NCI-H1105 (cell line): Measurements from ENCODE around the gene PPP1R3C.

ENCODE experiments used
- DNase-seq: peaks from one replicate; lab custom pipeline; 2025; lab: John Stamatoyannopoulos, UW

The PPP1R3C gene

GRCh38 chr10:91601212-91601611 is 31.7 kb downstream of the PPP1R3C start:
- no peak for DNase-seq

DNA sequence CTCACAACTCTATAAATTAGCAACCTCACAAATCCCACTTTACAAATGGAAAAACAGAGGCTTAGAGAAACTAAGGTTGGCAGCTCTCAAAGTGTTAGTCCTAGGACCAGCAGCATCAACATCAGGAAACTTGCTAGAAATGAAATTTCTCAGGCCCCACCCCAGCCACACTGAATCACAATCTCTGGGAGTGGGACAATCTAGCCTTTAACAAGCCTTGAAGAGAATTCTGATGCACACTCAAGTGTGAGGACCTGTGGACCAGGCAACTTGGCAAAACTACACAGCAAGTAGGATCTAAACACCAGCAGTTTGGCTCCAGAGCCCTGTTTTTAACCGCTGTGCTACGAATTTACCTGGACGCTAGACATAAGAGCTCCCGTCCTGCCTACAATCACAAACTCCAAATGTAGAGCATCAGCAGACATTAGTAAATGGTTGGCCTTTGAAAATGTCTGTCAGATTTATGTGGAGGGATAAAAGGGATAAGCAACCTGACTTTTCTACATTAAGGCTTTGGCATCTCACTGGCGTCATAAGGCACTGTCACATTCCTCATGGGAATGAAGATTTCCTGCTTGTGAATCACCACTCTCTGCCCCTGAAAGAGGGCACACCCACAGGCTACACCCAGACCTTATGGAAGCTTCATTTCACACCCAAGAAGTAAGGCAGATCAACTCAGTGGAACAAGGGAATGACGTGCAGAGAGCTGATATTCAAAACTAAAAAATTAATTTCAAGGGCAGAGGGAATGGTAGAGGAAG is 34.5 kb downstream of the PPP1R3C start:
- DNase-seq, result no peak

- DNase-seq, result peak; percentile 61
These were observed 35.5 kb downstream of the PPP1R3C start for GRCh38 chr10:91597197-91597881.

DNA sequence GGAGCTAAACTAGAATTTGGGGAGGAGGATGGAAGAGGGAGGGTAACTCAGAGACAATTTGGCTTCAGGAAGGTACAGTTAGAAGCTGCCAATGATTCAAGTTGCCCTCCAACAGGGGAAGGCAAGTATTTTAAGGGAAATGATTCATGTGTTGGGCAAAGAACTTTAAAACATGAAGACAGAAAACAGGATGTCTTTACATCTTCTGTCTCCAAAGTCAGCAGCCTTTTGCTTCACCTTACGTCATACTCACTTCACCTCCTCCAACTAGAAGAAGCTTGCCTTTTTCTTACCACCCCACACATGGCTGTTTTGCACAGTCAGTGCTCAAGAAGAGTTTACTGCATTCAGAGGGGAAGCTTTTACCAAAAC is 36.1 kb downstream of the PPP1R3C start:
- no peak for DNase-seq

DNA sequence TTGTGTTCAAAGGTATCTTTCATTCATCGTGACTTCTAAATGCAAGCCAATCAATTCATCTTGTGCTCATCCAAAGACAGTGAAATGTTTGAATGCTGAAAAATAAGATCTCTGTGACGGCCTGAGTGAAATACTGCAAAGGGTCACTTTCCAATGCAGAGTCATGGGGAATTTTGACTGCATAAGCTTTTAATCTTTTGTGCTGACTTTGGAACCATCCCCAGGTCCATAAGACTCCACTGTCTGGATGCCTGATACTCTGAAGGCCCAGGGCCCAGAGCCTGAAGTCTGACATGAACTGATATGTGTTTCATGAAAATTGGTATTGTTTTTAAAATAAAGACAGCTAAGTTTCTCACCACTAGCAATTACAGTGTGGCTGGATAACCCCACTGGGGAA is 39.0 kb downstream of the PPP1R3C start:
- no peak for DNase-seq

GRCh38 chr10:91593366-91593765 is 39.5 kb downstream of the PPP1R3C start:
- no peak for DNase-seq

DNA sequence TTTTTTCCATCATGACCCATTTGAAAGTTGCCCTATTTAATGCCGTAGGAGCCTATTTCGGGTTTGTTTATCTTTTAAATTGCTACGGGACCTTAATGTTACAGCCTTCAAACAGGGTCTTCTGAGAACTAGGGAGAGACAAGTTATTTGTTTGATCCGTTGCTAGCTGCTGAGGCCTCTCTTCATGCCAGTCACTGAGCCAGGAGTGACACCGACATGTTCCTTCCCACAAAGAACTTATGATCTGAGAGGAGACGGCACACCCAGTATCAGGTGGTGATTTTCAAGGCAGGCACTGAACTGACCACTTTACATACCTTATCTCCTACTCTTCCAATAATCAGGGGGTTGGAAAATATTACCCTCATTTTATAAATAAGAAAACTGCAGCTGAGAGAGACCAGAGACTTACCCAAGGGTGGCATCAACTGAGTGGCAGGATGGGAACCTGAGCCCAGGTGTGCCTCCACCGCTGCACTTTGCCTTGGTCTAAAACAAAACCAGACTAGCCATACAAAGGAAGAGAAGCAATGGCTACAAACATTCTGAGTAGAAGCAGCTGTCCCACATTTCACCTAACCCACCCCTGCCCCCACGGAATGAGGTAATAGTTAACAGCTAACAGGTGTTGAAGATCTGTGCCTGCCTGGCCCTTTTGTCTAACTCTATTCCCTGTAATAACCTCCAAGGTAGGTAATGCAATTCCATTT is 40.5 kb downstream of the PPP1R3C start:
- DNase-seq, result peak; percentile 34

- DNase-seq, result no peak
These were observed 41.1 kb downstream of the PPP1R3C start for GRCh38 chr10:91591797-91592174.

DNA sequence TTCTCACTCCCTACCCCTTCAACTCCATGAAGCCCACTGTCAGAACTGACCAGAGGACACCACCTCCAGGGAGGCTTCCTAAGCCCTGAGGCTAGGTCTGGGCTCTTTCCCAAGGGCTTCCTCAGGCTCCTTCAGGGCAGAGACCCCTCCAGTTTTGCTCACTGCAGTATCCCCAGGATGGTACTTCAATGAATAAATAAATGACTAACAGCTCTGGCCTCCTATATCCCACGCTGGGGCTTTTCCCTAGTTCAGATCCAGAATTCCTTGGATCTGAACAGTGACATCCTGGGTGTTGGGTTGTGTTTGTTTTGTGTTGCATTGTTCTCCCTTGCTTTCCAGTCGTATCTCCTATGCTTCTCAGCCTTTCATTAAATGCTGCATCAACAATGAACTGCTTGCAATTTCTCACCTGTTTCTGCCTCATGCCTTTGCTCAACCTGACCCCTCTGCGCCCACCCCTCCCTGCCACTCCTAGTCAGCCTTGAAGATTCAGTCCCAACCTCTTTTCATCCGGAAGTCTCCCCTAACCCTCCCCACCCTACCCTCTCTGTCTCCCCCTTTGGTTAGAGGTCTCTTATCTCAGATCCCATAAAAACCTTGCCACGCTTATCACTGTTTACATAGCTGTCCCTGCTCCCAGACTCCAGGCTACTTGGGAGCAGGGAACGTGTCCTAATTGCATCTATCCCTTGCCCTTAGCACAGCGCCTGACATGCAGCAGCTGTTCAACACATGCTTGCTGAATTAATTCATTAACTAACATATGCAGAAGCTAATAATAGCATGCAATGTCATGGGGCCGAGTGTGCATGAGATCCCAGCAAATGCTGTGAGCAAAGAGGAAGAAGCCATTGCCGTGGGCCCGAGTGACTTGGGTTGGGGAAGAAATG is 41.7 kb downstream of the PPP1R3C start:
- DNase-seq, result peak; percentile 23

DNA sequence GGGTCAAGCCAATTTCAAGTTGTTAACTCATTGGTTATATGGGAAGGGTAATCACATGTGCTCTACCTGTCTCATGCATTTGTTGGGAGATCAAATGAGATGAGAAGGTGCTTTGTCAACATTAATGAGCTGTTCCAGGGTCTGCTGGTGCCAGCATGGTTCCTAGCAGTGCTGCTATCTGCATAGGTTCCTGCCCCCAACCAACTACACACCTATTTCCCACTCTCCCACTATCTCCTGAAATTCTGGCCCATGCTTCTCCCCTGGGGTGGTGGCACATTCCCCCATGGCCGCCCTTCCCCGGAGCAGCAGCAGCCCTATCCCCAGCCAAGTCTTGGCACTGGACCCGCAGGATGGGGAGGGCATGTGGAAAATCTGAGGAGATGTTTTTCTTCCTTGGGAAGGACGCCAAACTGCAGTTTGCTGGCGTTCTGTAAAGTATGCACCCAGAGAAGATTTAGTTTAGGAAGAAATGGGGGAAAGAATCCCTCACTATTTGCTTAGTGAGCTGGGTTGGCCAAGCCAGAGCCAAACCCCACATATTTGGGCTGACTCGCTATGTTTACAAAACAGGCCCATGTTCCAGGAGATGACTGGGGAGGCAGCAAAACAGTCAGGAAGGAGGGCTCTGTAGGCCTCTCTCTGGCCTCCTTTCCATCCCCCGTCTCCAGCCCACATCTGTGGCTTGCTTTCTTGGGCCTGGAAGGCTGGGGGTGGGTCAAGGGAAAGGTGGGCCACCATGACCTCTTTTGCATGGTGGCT is 42.5 kb downstream of the PPP1R3C start:
- no peak for DNase-seq

DNA sequence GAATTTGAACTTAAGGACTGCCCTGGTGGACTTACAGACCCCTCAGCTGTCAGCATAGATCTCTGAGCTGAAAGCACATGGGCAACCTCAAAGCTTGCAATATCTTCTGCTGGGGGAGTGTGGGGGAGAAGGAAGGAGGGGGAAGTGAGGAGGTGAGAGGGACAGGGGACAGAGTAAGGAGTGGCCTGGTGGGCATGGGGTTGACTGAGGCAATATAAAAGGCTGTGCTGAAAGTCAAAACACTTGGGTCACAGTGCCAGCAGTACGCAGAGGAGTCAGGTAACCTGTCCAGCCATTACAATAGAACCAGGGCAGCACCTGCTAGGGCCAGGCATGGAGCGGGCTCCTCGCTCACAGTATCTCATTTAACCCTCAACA is 43.2 kb downstream of the PPP1R3C start:
- no peak for DNase-seq

- DNase-seq, result no peak
These were observed 43.7 kb downstream of the PPP1R3C start for GRCh38 chr10:91589015-91589657.

DNA sequence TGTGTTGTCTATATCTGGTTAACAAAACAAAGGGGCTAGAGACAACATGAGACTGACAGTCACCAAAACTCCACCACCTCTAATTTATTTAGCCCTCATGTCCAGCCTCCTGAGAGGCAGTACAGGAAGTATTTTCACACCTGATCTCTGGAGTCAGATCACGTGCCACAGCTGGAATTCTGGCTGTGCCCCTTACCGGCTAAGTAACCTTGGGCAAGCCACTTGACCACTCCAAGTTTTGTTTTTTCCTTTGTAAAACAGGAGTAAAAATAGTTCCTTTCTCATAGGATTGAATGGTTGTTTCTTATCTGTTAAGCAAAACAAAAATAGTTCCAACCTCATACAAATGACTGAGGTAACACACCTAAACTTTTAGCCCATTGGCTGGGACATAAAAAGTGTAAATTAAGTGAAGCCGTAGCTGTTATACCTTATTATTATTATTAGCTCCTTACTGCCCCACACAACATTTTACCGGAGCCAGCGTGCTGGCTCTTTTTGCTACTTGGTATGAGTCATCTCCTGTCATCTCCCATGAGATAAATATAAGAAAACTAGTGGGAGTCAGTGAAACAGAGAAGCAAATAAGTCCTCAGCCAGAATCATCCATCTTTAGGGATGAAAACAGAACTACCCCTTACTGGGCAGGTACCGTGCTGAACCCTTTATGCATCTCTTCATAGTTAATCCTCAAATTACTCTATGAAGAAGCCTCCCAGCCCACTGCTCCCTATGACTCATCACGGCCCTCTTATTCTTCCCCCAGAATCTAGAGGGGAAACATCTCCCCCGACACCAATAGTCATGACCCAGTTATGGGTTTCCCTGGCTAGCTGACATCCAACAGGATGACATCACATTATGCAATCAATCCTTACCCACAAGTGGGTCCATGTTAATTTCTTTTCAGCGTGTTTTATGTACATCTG is 44.9 kb downstream of the PPP1R3C start:
- no peak for DNase-seq

DNA sequence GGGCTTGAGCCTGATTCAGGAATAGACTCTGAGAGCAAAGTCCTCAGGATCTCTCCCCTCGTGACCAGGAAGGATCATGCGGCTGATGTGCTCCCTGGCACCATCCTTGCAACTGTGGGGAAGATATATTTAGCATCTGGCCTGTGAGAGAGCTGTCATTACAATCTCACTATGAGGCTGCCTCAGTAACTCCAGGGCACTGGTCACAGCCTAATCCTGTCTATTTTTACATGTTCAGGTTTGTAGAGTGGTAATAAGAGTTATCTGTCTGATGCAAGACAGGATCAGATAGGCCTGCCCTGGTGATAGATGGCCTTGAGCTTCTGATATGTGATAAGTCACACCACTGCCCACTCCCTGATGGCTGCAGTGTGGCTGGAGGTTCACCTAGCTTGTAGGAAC is 50.7 kb downstream of the PPP1R3C start:
- DNase-seq, result no peak

DNA sequence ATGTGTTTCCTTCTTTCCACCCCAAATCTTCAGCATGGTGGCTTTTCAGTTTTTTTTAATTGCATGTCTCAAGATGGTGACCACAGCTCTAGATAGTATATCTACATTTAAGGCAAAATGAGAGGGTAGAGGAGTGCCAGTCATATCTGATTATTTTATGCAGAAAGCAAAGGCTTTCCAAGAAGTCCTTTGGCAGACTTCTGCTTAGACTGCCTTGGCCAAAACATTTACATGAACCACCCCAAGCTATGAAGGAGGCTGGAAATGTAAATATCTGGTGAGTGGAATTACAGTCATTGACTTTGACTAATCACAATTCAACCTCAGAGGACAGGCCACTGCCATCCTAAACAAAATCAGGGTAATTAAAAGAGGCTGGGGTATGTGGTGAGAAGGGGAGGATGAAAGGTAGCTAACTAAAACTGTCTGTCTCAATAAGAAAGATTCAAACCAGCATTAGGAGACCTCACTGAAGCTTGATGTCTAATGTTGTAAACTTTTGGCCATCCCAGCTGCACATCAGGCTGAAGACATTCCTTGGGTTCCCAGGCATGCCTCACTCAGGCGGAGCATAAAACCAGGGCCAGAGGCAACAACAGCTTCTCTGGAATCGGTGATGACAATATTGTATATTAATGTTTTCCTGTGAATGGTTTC is 53.4 kb downstream of the PPP1R3C start:
- DNase-seq, result no peak
